GM12875 (cell line): ENCODE measurements around the gene GAPDH.
A peak's percentile ranks its signal among the peaks of the same experiment; 100 is the strongest.

Source experiments
- H3K4me3 ChIP-seq: one replicate; pipeline ENCODE4 v1.5.1; 2011; ENCODE audit warnings: low read depth, low read length, control low read depth
- TF ChIP-seq, protein P1 (sequence below): IDR thresholded peaks from 2 replicates; pipeline ENCODE4 v1.5.1; 2011; ENCODE audit warnings: low read depth, mild to moderate bottlenecking, control low read depth, inconsistent platforms, low read length, moderate library complexity, borderline replicate concordance; ENCODE audit not compliant: insufficient read depth

Gene GAPDH

DNA sequence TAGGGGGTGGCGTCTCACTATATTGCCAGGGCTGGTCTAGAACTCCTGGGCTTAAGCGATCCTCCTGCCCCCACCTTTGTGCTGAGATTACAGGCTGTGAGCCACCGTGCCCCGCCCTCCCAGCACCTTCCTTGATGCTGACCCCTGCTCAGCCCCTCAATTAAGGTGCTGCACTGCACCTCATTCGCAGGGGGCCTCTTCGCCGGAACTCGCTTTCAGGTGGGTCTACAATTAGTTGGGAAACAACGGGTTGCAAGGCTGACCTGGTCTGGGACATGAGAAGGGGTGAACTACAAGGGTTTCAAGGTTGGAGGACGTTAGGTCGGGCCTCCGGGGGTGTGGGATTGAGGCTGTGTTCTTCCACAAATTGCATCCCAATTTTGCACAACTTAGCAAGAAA is 35.0 kb downstream of the GAPDH start:
- TF ChIP-seq, protein P1, sequence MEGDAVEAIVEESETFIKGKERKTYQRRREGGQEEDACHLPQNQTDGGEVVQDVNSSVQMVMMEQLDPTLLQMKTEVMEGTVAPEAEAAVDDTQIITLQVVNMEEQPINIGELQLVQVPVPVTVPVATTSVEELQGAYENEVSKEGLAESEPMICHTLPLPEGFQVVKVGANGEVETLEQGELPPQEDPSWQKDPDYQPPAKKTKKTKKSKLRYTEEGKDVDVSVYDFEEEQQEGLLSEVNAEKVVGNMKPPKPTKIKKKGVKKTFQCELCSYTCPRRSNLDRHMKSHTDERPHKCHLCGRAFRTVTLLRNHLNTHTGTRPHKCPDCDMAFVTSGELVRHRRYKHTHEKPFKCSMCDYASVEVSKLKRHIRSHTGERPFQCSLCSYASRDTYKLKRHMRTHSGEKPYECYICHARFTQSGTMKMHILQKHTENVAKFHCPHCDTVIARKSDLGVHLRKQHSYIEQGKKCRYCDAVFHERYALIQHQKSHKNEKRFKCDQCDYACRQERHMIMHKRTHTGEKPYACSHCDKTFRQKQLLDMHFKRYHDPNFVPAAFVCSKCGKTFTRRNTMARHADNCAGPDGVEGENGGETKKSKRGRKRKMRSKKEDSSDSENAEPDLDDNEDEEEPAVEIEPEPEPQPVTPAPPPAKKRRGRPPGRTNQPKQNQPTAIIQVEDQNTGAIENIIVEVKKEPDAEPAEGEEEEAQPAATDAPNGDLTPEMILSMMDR, result no peak
- H3K4me3 ChIP-seq, result no peak overlapping the region

DNA sequence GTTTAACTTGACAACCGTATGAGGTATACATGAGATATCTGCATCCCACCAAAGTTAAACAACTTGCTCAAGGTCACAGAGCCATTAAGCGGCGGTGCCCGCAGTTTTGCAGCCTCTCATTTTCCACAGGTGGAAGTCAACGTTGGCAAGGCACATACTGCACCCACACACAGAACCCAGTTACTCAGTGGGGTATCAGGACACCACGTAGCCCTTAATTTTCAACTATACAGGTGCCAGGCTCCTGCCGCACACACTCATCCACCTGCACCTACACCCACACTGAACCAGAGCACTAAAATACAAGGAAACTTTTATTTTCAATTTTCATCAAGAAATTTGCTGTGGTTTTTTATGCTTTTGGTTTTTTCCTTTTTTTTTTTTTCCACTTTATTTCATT is 35.5 kb downstream of the GAPDH start:
- TF ChIP-seq, protein P1, result no peak
- H3K4me3 ChIP-seq, result no peak overlapping the region

DNA sequence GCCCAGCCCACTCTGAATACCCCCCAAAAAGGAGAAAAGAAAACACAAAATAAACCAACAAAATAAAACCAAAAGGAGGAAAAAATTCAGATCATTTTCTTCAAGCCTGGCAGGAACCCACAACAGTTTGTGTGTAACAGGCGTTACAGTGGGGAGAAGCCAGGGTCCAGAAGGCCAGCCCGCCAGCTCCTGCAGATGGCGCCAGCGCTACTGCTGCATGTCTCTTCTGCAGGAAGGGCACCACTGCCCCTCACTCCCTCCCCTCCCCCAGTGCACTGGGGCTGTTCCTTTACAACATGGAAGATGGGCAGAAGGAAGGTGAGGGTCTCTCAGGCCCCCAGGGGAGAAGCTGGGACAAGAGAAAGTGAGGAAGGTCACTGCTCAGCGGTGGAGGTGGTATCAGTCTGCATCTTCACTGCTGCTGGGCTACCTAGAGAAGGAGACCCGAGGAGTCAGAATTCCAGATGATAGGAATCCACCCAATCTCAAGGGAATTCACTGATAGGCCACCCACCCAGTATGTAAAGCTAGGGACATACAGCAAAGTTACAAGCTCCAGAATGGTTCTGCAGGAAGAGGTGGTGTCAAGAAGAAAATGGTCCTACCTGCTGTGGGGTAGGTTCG is 36.1 kb downstream of the GAPDH start:
- no peak overlapping the region for H3K4me3 ChIP-seq
- TF ChIP-seq, protein P1, result peak; percentile 68

DNA sequence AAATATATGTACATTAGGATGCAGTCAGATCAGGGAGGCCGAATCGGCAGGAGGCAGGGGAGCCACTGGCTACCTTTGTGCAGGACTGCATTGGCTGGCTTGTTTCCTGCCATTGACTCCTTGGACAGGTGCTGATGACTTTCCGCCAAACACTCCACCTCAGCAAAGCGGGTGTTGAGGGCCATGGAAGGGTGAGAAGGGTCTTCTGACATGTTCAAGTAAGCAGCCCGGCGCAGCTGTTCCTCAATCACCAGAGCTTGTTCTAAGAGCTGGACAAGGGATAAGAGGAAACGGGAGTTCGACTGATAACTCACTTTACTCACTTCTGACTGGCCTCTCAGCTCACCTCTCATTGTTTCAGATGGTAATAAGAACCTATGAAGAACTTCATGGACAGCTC is 38.7 kb downstream of the GAPDH start:
- TF ChIP-seq, protein P1, result no peak
- H3K4me3 ChIP-seq, result no peak overlapping the region

DNA sequence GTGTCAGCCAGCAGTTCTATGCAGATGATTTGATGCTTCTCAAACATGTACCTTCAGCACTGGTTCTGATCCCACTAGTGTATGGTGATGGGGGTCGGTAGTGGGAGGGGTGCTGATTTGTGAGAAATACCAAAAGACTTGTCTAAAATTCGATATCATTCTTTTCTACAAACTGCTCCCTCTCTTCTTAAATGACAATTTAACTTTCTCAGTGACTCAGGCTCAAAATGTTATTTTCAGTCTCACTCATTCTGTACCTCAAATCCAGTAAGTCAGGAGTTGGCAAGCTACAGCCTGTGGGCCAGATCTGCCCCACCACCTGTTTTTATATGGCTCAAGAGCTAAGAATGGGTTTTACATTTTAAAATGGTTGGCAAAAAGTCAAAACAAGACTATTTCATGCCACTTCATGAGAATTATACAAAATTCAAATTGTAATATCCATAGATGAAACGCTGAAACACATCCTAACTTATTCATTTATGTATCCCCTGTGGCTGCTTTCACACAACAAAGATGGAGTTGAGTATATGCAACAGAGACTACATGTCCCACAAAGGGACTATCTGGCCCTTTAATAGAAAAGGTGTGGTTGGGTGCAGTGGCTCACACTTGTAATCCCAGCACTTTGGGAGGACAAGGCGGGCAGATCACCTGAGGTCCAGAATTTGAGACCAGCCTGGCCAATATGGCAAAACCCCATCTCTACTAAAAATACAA is 40.4 kb downstream of the GAPDH start:
- TF ChIP-seq, protein P1, result no peak
- H3K4me3 ChIP-seq, result no peak overlapping the region

DNA sequence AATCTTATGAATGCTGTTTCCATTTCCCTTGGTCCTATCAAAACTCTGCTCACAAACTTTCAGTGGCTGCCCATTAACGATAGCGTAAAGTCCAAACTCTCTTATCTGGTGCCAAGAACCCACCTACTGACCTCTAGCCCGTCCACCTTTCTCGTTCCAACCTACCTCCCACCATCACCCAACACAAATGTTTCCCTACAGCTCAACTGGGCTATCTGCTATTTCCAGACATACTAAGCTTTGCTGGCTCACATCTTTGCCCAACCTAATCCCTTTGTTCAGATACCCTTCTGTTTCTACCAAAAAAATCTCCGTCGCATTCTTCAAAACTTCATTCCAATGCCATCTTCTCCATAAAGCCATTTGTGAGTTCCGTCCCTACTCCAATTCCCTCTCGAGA is 41.3 kb downstream of the GAPDH start:
- H3K4me3 ChIP-seq, result no peak overlapping the region
- TF ChIP-seq, protein P1, result no peak

DNA sequence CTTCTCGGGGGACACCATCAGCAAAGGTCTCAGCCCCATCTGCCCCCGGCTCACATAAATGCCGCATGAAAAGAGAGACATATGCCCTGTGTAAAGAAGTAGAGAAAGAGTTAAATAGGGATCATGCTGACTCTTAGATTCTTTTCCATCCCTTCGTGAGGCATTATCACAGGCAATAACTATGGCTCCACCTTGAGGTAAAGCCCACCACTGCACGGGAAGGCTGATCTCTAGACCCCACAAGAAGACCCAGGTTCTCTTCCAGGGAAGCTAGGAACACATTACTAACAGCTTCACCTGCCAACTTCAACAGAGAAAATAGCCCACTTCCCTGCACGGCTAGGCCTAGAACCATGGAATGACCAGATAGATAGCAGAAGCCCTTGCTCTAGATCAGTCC is 47.9 kb downstream of the GAPDH start:
- H3K4me3 ChIP-seq, result no peak overlapping the region
- TF ChIP-seq, protein P1, result no peak
